Left lung (tissue), 10 donors: ENCODE results near the gene CCL20. TPM values are rescaled to one million over a fixed set of nuclear protein-coding genes. Genes with fewer than 3 reads are reported as not detected.

Source experiments
- ATAC-seq: fragments of 200-7000 bp; cut with Tn5 transposase; one replicate; pipeline ENCODE4 v1.9.1; 2020; ENCODE audit warnings: moderate library complexity
- DNase-seq, 4 donors: peaks; one replicate each; pipeline ENCODE4 v3.0.0-alpha.2; 2013 to 2020
- H3K27ac ChIP-seq, 2 donors: fragments of 200-600 bp; sonication (generic) in 1 of 2; one replicate each; pipeline versions ENCODE4 v1.5.0 to v1.8.0; 2020 to 2021
- H3K27me3 ChIP-seq, 2 donors: fragments of 200-600 bp; sonication (generic) in 1 of 2; one replicate each; pipeline versions ENCODE4 v1.5.0 to v1.8.0; 2020 to 2021
- H3K36me3 ChIP-seq, 2 donors: fragments of 200-600 bp; sonication (generic) in 1 of 2; one replicate each; pipeline versions ENCODE4 v1.5.0 to v1.8.0; 2020 to 2021
- H3K4me1 ChIP-seq, 2 donors: fragments of 200-600 bp; one replicate each; pipeline ENCODE4 v1.8.0; 2021
- H3K4me3 ChIP-seq, 2 donors: fragments of 200-600 bp; sonication (generic) in 1 of 2; one replicate each; pipeline versions ENCODE4 v1.5.0 to v1.8.0; 2020 to 2021; ENCODE audit warnings: mild to moderate bottlenecking in 1 of 2
- H3K9me3 ChIP-seq, 2 donors: fragments of 200-600 bp; sonication (generic) in 1 of 2; one replicate each; pipeline versions ENCODE4 v1.5.0 to v1.8.0; 2020 to 2021
- intact Hi-C, 2 donors: fragments of 100-400 bp; cut with DNase I; formaldehyde crosslinking; loops; one replicate each; pipeline versions ENCODE4 v1.11.2 to v1.14.2; 2022
- polyA plus RNA-seq, 6 donors: library from polyadenylated mRNA; unstranded; fragments of 120-200 nt; gene quantifications; one replicate each; pipeline ENCODE4 v1.2.1, GENCODE V29; 2013; ENCODE audit not compliant: insufficient read length in 6 of 6
- total RNA-seq, 2 donors: library from RNA; stranded (reverse); fragmentation: NEBNext Ultra II Directional; extraction: Animal tissue kit (Norgen Biotek cat#: 25700); gene quantifications; one replicate each; pipeline ENCODE4 v1.2.1, GENCODE V29; 2021
- TF ChIP-seq, protein P1 (sequence below), 2 donors: fragments of 200-600 bp; sonication (generic) in 1 of 2; IDR thresholded peaks; one replicate each; pipeline versions ENCODE4 v1.5.0 to v1.8.0; 2021; ENCODE audit warnings: antibody characterized with exemption in 2 of 2
- donor health status: DM: no; HTN: yes; CAD: no.
- donor health status: DM: no; HTN: no; CAD: no.

CCL20 gene
- total and polyA plus RNA-seq, 8 donors: 0.56 to 15.7 (median 0.92) TPM; not detected in 1

DNA sequence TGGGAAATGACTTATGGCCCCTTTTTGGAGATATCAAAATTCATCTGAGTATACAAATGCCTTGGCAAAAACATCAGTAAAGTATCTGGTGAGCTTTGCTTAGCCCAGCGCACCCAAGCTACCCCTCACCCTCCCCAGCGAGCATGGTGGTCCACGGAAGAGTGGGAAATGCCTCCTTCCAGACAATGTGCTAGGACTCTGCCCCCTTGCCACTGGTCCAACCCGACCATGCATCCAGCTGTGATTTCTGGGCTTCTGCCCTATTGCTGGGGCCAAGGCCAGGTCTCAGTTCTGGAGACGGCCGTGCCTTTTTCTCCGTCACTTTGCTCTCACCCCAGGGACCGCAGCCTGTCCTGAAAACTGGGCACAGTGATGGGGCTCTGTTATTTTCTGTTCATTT is 31.8 kb upstream of the CCL20 start:
- TF ChIP-seq, protein P1, sequence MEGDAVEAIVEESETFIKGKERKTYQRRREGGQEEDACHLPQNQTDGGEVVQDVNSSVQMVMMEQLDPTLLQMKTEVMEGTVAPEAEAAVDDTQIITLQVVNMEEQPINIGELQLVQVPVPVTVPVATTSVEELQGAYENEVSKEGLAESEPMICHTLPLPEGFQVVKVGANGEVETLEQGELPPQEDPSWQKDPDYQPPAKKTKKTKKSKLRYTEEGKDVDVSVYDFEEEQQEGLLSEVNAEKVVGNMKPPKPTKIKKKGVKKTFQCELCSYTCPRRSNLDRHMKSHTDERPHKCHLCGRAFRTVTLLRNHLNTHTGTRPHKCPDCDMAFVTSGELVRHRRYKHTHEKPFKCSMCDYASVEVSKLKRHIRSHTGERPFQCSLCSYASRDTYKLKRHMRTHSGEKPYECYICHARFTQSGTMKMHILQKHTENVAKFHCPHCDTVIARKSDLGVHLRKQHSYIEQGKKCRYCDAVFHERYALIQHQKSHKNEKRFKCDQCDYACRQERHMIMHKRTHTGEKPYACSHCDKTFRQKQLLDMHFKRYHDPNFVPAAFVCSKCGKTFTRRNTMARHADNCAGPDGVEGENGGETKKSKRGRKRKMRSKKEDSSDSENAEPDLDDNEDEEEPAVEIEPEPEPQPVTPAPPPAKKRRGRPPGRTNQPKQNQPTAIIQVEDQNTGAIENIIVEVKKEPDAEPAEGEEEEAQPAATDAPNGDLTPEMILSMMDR (IDR thresholded peaks at IDR 0.05): no peak
- H3K9me3 ChIP-seq: no peaks in the 10 kb centered on the region
- ATAC-seq (no peak), DNase-seq (no peak)
- no peak overlapping the region for H3K4me3 ChIP-seq
- intact Hi-C loops: no loop called here
- no peaks in the 10 kb centered on the region for H3K36me3 ChIP-seq
- no peaks in the 10 kb centered on the region for H3K27me3 ChIP-seq
- peaks cover 0 to 6% of the 10 kb centered on the region in 2 donors for H3K4me1 ChIP-seq
- no peak overlapping the region for H3K27ac ChIP-seq

DNA sequence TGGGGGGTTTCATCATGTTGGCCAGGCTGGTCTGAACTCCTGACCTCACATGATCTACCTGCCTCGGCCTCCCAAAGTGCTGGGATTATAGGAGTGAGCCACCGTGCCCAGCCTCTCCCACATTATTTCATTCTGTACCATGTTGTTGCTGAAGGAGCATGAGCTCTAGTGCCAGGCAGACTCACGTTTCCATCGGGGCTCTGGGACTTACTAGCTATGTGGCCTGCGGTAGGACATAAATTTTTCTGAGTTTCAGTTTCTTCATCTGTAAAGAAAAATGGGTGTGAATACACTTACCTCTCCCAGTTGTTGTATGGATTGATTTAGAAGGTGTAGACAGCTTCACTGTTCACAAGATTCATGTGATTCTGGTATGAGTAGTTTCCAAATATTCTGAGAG is 30.8 kb upstream of the CCL20 start:
- peak overlapping the region in 1 of 2 donors; percentile 64 for H3K27ac ChIP-seq
- no peak overlapping the region for H3K4me3 ChIP-seq
- TF ChIP-seq, protein P1 (IDR thresholded peaks at IDR 0.05): no peak
- peaks cover 0 to 6% of the 10 kb centered on the region in 2 donors for H3K4me1 ChIP-seq
- DNase-seq (no peak), ATAC-seq (no peak)
- intact Hi-C loops: no loop called here
- H3K9me3 ChIP-seq: no peaks in the 10 kb centered on the region
- no peaks in the 10 kb centered on the region for H3K27me3 ChIP-seq
- no peaks in the 10 kb centered on the region for H3K36me3 ChIP-seq

DNA sequence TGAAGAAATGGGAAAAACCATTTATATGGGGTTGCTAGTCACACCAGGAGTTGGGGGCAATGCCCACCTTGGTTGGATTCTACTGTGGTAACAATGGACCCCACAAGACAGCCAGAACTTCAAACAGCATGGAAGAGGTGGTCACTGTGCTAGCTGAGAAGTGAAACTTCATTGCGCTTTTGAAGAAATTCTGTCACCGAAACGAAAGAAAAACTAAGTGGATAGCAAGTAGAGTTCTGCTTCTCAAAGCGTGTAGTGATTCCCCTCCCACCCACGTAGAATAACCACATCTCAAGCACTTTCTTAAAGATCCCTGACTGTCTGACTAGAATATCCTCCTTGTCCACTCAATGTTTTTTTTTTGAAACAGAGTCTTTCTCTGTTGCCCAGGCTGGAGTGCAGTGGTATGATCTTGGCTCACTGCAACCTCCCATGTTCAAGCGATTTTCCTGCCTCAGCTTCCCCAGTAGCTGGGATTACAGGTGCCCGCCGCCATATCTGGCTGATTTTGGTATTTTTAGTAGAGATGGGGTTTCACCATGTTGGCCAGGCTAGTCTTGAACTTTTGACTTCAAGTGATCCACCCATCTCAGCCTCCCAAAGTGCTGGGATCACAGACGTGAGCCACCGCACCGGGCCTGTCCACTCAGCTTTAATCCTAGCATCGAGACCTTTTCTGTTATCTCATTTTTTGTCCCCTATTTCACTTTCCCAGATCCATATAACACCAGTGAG is 30.1 kb upstream of the CCL20 start:
- intact Hi-C loops: no loop called here
- peak; percentile 60 for ATAC-seq

DNA sequence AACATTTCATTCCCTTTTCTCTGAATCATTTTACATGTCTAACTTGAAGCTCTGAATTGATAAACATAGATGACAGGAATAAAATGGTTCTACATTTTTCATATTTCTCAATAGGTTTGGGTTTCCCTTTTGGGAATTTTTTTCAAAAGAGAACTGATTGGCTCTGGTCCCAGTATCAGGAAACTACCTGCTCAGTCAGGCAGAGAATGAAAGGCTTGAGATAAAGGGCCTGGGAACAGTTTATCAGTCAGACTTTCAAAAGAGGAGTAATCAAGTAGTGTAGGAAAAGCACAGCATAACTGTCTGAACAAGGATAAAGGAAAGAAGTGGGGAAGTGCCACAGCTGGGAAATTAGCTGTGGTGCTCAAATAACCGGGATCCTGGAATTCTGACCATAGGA is 28.3 kb upstream of the CCL20 start:
- H3K4me3 ChIP-seq: no peak overlapping the region
- peaks cover 0 to 6% of the 10 kb centered on the region in 2 donors for H3K4me1 ChIP-seq
- TF ChIP-seq, protein P1 (IDR thresholded peaks at IDR 0.05): no peak
- intact Hi-C loops: no loop called here
- no peaks in the 10 kb centered on the region for H3K9me3 ChIP-seq
- ATAC-seq (no peak), DNase-seq (no peak)
- H3K36me3 ChIP-seq: no peaks in the 10 kb centered on the region
- H3K27ac ChIP-seq: no peak overlapping the region
- H3K27me3 ChIP-seq: no peaks in the 10 kb centered on the region

More for the DNA sequence above, 30.1 kb upstream of the CCL20 start:
- TF ChIP-seq, protein P1 (IDR thresholded peaks at IDR 0.05): no peak
- H3K36me3 ChIP-seq: no peaks in the 10 kb centered on the region
- peak overlapping the region in 1 of 2 donors; percentile 64 for H3K27ac ChIP-seq
- H3K4me1 ChIP-seq: peaks cover 0 to 6% of the 10 kb centered on the region in 2 donors
- peak overlapping the region in 1 of 2 donors; percentile 18 for H3K4me3 ChIP-seq
- no peak for DNase-seq
- H3K9me3 ChIP-seq: no peaks in the 10 kb centered on the region
- no peaks in the 10 kb centered on the region for H3K27me3 ChIP-seq

DNA sequence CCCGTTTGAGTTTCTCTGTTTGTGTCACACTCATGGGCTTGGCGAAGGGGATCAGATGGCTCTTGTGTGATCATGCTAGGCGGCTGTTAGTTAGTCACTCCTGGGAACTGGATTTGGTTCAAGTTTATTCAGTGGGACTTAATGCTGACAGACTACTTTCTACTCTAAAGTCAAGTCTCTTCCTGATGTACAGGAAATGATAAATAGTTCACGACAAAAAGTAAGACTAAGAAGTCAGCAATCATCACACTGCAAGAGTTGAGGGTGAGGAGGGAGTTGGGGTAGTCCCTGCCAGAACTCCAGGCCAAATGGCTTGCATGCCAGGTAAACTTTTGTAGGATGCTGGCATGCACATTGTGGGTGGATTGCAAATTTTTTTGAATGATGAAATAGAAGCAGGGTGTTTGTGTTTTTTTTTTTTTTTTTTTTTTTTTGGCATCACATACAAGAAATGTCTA is 25.1 kb upstream of the CCL20 start:
- TF ChIP-seq, protein P1 (IDR thresholded peaks at IDR 0.05): no peak

More for the DNA sequence above, 25.1 kb upstream of the CCL20 start:
- Histone ChIP-seq H3K4me1 (peaks cover 0 to 5% of the 10 kb centered on the region in 2 donors), H3K9me3 (no peaks in the 10 kb centered on the region), H3K27ac (no peak overlapping the region), H3K36me3 (no peaks in the 10 kb centered on the region), H3K27me3 (no peaks in the 10 kb centered on the region), H3K4me3 (no peak overlapping the region)
- DNase-seq: no peak
- intact Hi-C loops: no loop called here
- ATAC-seq: no peak
